ENCODE measurements around the gene UBN1. TPM values are rescaled to one million over a fixed set of nuclear protein-coding genes. Genes with fewer than 3 reads are reported as not detected.

Gene UBN1, protein sequence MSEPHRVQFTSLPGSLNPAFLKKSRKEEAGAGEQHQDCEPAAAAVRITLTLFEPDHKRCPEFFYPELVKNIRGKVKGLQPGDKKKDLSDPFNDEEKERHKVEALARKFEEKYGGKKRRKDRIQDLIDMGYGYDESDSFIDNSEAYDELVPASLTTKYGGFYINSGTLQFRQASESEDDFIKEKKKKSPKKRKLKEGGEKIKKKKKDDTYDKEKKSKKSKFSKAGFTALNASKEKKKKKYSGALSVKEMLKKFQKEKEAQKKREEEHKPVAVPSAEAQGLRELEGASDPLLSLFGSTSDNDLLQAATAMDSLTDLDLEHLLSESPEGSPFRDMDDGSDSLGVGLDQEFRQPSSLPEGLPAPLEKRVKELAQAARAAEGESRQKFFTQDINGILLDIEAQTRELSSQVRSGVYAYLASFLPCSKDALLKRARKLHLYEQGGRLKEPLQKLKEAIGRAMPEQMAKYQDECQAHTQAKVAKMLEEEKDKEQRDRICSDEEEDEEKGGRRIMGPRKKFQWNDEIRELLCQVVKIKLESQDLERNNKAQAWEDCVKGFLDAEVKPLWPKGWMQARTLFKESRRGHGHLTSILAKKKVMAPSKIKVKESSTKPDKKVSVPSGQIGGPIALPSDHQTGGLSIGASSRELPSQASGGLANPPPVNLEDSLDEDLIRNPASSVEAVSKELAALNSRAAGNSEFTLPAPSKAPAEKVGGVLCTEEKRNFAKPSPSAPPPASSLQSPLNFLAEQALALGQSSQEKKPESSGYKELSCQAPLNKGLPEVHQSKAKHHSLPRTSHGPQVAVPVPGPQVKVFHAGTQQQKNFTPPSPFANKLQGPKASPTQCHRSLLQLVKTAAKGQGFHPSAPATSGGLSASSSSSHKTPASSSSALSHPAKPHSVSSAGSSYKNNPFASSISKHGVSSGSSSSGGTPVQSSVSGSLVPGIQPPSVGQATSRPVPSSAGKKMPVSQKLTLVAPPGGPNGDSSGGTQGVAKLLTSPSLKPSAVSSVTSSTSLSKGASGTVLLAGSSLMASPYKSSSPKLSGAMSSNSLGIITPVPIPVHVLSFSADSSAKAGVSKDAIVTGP (N-terminal part only)
- total RNA-seq: 28.2 and 30.4 TPM in 2 replicates

DNA sequence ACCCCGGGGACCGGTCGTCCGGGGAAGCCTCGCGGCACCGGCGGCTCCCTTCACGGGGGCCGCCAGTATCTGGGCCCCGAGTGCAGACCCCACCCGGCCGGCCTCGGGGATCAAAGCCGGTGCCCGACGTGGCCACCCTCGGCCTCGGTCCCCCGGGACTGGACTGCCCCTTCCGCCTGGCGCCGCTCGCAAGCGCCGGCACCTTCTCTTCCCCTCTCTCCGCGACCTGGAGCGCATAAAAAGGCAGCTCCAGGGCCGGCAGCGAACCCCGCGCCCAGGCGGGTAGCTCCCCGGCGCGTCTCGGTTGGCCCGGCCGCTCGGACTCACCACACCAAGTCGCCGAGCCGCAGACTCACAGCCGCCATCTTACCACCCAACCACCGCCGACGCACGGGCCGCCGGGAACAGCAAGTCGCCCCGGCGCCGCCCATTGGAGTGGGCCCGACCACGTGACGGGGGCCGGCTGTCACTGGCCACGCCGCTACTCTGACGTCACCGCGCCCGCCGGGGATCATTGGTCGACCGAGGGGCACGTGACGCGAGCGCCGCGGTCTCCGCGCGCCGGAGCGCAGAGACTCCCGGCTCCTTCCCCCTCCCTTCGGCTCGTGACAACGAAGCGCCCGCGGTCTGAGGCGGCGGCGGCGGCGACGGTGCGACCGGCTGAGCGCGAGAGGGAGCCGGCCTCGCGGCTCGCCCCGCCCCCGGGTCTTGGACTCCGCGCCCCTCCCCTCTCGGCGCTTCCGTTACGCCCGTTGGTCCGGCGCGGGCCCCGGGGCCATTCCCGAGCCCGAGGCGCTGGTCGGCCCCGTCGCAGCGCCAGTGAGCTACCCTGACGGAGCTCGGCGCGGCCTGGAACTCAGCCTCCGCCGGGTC, at the start of gene UBN1, which contains the start of gene GLYR1:
TSS of gene UBN1 (plus strand) at position 581 of the 873 bp plus-strand sequence. CDS start 5,437 bp downstream, outside the sequence.
TSS of gene GLYR1 (minus strand) at position 388 of the 873 bp plus-strand sequence. CDS start at position 365, 23 bp downstream.

DNA sequence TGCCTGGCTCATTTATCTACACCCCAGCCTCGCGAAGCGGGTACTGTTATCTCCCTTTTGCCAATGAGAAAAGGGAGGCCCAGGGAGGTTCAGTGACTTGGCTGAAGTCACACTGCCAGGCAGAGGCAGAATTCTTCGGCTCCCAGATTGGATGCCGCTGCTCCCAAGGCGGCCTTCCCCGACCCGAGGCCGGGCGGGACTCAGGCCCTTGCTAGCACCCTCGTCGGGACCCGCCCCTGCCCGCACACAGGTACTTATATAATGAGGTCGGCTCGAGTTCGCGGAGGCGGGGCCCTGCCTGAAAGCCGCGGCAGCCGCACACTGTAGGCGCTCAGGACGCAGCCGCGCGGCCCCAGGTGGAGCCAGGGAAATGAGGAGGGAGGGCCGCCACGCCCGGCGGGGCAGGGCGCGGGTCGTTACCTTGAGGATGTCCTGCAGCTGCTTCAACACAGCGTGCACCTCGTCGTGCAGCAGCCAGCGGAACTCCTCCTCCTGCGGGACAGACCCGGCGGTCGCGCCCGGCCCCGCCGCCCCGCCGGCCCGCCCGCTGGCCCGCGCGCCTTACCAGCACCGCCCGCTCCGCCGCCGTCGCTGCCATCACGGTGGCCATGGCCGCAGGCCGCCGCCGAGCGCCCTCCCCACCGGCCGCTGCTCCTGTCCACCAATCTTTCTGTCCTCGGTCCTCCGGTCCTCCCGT, 45.2 kb upstream of the UBN1 start, which contains the start of gene ROGDI:
TSS of gene ROGDI (minus strand) at position 672 of the 697 bp plus-strand sequence. CDS start at position 610, 62 bp downstream.

Other genes starting within 250 kb of the UBN1 start
- 11.4 and 12.2 TPM in 2 replicates for gene UBALD1, start 232.6 kb upstream of the UBN1 start, total RNA-seq
- gene MGRN1, start 222.7 kb upstream of the UBN1 start, total RNA-seq: 53.0 and 56.8 TPM in 2 replicates
- 18.2 and 23.2 TPM in 2 replicates for gene NUDT16L1, start 153.9 kb upstream of the UBN1 start, total RNA-seq
- 26.7 and 31.4 TPM in 2 replicates for gene ANKS3, start 113.2 kb upstream of the UBN1 start, total RNA-seq
- 0.57 and 1.1 TPM in 2 replicates for gene DNAAF8, start 112.9 kb upstream of the UBN1 start, total RNA-seq
- 10.9 and 19.5 TPM in 2 replicates for gene ZNF500, start 80.3 kb upstream of the UBN1 start, total RNA-seq
- not detected in 2 replicates for gene SEPTIN12, start 59.1 kb upstream of the UBN1 start, total RNA-seq
- gene SMIM22, start 52.1 kb upstream of the UBN1 start, total RNA-seq: not detected in 2 replicates
- 15.5 and 28.8 TPM in 2 replicates for gene ROGDI, start 44.8 kb upstream of the UBN1 start, total RNA-seq
- 40.5 and 57.8 TPM in 2 replicates for gene GLYR1, start 193 bp upstream of the UBN1 start, total RNA-seq
- gene PPL, start 89.7 kb downstream of the UBN1 start, total RNA-seq: 0.72 and 5.3 TPM in 2 replicates
- gene SEC14L5, start 110.8 kb downstream of the UBN1 start, total RNA-seq: not detected in 2 replicates
- gene NAGPA, start 186.5 kb downstream of the UBN1 start, total RNA-seq: 18.2 and 25.8 TPM in 2 replicates
- gene C16orf89, start 218.5 kb downstream of the UBN1 start, total RNA-seq: 0.22 TPM in 1 of 2 replicates, not detected in the other
- 37.6 and 50.5 TPM in 2 replicates for gene ALG1, start 224.4 kb downstream of the UBN1 start, total RNA-seq